ENCODE results near the gene ADCY2. TPM values are rescaled to one million over a fixed set of nuclear protein-coding genes. Genes with fewer than 3 reads are reported as not detected.

The ADCY2 gene
- total and polyA plus RNA-seq, 9 of the 15 experiments (the other 6 are each of a cell fraction or from before 2014, with no cell fraction given) = 0.01 to 0.15 (median 0.03) TPM; not detected in 5

DNA sequence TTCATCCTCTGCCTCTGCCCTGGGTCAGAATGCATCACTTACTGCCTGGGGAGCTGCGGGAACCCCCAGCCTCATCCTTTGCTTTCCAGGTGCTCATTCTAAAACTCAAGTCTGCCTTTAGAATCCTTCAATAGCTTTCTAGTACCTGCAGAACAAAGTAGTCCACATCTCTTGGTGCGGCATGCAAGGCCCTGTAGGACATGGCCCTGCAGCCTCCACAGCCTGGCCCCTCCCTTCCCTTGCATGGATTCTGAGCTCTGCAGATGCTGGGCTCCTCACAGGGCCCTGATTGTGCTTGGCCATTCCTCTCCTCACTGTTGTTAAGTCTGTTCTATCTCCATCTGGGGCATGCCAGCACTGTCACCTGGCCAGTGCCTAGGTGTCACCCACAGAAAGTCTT is 141.6 kb downstream of the ADCY2 start:
- no TSS peak for BruUV-seq (replicated peaks)
- FAIRE-seq = no peak
- in situ Hi-C loops (cut with MboI) = no loop called here
- TF ChIP-seq NBN (IDR thresholded peaks at IDR 0.05; ENCODE audit: low read depth) = no peak
- no peak for TF ChIP-seq U2AF1 (optimal IDR thresholded peaks at IDR 0.05; ENCODE audit: low read depth, low read length)
- no peak for TF ChIP-seq PURB (CRISPR knock-in tag; IDR thresholded peaks at IDR 0.05; ENCODE audit: low read depth)
- TF ChIP-seq TRIM24 (IDR thresholded peaks at IDR 0.05) = no peak
- TF ChIP-seq FOXA3 (CRISPR knock-in tag; conservative IDR thresholded peaks at IDR 0.05 in 1 of 2, IDR thresholded peaks at IDR 0.05 in 1 of 2) = no peak
- no peak for TF ChIP-seq DLX4 (CRISPR knock-in tag; IDR thresholded peaks at IDR 0.05)
- TF ChIP-seq TAF7 (tag; IDR thresholded peaks at IDR 0.05) = no peak
- TF ChIP-seq ZBTB34 (CRISPR knock-in tag; IDR thresholded peaks at IDR 0.05) = no peak
- TF ChIP-seq, protein P1, sequence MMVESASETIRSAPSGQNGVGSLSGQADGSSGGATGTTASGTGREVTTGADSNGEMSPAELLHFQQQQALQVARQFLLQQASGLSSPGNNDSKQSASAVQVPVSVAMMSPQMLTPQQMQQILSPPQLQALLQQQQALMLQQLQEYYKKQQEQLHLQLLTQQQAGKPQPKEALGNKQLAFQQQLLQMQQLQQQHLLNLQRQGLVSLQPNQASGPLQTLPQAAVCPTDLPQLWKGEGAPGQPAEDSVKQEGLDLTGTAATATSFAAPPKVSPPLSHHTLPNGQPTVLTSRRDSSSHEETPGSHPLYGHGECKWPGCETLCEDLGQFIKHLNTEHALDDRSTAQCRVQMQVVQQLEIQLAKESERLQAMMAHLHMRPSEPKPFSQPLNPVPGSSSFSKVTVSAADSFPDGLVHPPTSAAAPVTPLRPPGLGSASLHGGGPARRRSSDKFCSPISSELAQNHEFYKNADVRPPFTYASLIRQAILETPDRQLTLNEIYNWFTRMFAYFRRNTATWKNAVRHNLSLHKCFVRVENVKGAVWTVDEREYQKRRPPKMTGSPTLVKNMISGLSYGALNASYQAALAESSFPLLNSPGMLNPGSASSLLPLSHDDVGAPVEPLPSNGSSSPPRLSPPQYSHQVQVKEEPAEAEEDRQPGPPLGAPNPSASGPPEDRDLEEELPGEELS (CRISPR knock-in tag; IDR thresholded peaks at IDR 0.05; ENCODE audit: borderline replicate concordance) = no peak
- TF ChIP-seq E2F5 (CRISPR knock-in tag; IDR thresholded peaks at IDR 0.05) = no peak
- TF ChIP-seq, protein P2, sequence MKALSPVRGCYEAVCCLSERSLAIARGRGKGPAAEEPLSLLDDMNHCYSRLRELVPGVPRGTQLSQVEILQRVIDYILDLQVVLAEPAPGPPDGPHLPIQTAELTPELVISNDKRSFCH (CRISPR knock-in tag; IDR thresholded peaks at IDR 0.05) = no peak
- TF ChIP-seq, protein P2 (tag; IDR thresholded peaks at IDR 0.05) = no peak
- TF ChIP-seq, protein P3, sequence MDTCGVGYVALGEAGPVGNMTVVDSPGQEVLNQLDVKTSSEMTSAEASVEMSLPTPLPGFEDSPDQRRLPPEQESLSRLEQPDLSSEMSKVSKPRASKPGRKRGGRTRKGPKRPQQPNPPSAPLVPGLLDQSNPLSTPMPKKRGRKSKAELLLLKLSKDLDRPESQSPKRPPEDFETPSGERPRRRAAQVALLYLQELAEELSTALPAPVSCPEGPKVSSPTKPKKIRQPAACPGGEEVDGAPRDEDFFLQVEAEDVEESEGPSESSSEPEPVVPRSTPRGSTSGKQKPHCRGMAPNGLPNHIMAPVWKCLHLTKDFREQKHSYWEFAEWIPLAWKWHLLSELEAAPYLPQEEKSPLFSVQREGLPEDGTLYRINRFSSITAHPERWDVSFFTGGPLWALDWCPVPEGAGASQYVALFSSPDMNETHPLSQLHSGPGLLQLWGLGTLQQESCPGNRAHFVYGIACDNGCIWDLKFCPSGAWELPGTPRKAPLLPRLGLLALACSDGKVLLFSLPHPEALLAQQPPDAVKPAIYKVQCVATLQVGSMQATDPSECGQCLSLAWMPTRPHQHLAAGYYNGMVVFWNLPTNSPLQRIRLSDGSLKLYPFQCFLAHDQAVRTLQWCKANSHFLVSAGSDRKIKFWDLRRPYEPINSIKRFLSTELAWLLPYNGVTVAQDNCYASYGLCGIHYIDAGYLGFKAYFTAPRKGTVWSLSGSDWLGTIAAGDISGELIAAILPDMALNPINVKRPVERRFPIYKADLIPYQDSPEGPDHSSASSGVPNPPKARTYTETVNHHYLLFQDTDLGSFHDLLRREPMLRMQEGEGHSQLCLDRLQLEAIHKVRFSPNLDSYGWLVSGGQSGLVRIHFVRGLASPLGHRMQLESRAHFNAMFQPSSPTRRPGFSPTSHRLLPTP (IDR thresholded peaks at IDR 0.05; ENCODE audit: borderline replicate concordance, extremely low read depth, insufficient read length) = no peak
- no peak for TF ChIP-seq MCM7 (IDR thresholded peaks at IDR 0.05)
- TF ChIP-seq GTF2F1 (IDR thresholded peaks at IDR 0.05; ENCODE audit: low read depth, low read length) = no peak

More for the DNA sequence above, 141.6 kb downstream of the ADCY2 start:
- Histone ChIP-seq H3K9me3 (replicated peaks; ENCODE audit: control insufficient read depth, insufficient read depth, low read depth, low read length) (no peaks in the 10 kb centered on the region), H3K9me1 (ENCODE audit: control insufficient read depth, insufficient read depth, low read length) (no peaks in the 10 kb centered on the region), H3K27ac (ENCODE audit: extremely low read depth, low read depth, low read length) (no peak overlapping the region), H3K4me3 (no peak overlapping the region), H3K9ac (ENCODE audit: insufficient read depth in 1 of 2, low read depth in 2 of 2, low read length in 2 of 2) (no peak overlapping the region), H3K27me3 (ENCODE audit: control insufficient read depth in 2 of 2, insufficient read depth in 2 of 2, low read length in 2 of 2) (no peaks in the 10 kb centered on the region; a peak in 1 of 5 replicates), H3K4me1 (replicated peaks in 1 of 2; ENCODE audit: control insufficient read depth in 2 of 2, insufficient read depth in 2 of 2, low read length in 2 of 2) (no peaks in the 10 kb centered on the region), H3K4me2 (ENCODE audit: insufficient read depth, low read length) (no peak overlapping the region), H3K36me3 (ENCODE audit: control insufficient read depth, insufficient read depth, low read length) (no peaks in the 10 kb centered on the region), H3K79me2 (ENCODE audit: control insufficient read depth, insufficient read depth, low read length) (no peaks in the 10 kb centered on the region), H4K20me1 (replicated peaks; ENCODE audit: control insufficient read depth, insufficient read depth, low read length) (no peaks in the 10 kb centered on the region), H2AFZ (ENCODE audit: low read depth, low read length) (no peak overlapping the region)
- ATAC-seq (no peak), DNase-seq (ENCODE audit: extremely low read depth in 1 of 4, low spot score in 3 of 4) (no peak)
- ChIA-PET POLR2A (no interaction called here), CTCF (ENCODE audit: low intra/inter-chr PET ratio) (no interaction called here)
- WGBS (ENCODE audit: insufficient coverage, low coverage, missing lambda C conversion rate) = 6% methylated on average over 2 of the region's 2 CpGs
- intact Hi-C loops (cut with micrococcal nuclease) = no loop called here

Measured in K562 (cell line).